H9 (cell line): ENCODE results near the gene GTF2A1. TPM values are rescaled to one million over a fixed set of nuclear protein-coding genes. Genes with fewer than 3 reads are reported as not detected.

Experiments used
- DNase-seq: peaks from one replicate; pipeline ENCODE4 v3.0.0-alpha.2; 2017
- H2AFZ ChIP-seq: one replicate; pipeline ENCODE4 v1.6.1; 2013; ENCODE audit warnings: mild to moderate bottlenecking, low read length, control low read depth, moderate library complexity
- H2AK5ac ChIP-seq: 2 replicates; pipeline ENCODE4 v1.6.1; 2013; ENCODE audit warnings: low read length, control low read depth, mixed read lengths; ENCODE audit not compliant: insufficient read length
- H2BK120ac ChIP-seq: one replicate; pipeline ENCODE4 v1.6.1; 2013; ENCODE audit warnings: low read depth, mild to moderate bottlenecking, low read length, control low read depth, inconsistent platforms; ENCODE audit not compliant: poor library complexity, severe bottlenecking
- H2BK12ac ChIP-seq: 2 replicates; pipeline ENCODE4 v1.6.1; 2013; ENCODE audit warnings: low read length, control low read depth, mixed read lengths, low read depth; ENCODE audit not compliant: insufficient read length
- H2BK15ac ChIP-seq: 2 replicates; pipeline ENCODE4 v1.6.1; 2013; ENCODE audit warnings: low read depth, low read length, control low read depth
- H2BK20ac ChIP-seq: one replicate; pipeline ENCODE4 v1.6.1; 2013; ENCODE audit warnings: low read depth, mild to moderate bottlenecking, low read length, control low read depth, inconsistent platforms; ENCODE audit not compliant: poor library complexity, severe bottlenecking
- H2BK5ac ChIP-seq: 2 replicates; pipeline ENCODE4 v1.6.1; 2013; ENCODE audit warnings: low read length, control low read depth, mixed read lengths; ENCODE audit not compliant: insufficient read length
- H3K14ac ChIP-seq: 2 replicates; pipeline ENCODE4 v1.6.1; 2013; ENCODE audit warnings: low read length, control low read depth; ENCODE audit not compliant: insufficient read depth
- H3K18ac ChIP-seq: 2 replicates; pipeline ENCODE4 v1.6.1; 2013; ENCODE audit warnings: low read depth, mild to moderate bottlenecking, mixed read lengths, low read length, control low read depth; ENCODE audit not compliant: insufficient read length
- H3K23ac ChIP-seq: 2 replicates; pipeline ENCODE4 v1.6.1; 2013; ENCODE audit warnings: low read length, control low read depth, mixed read lengths, low read depth; ENCODE audit not compliant: insufficient read length
- H3K23me2 ChIP-seq: 2 replicates; pipeline ENCODE4 v1.6.1; 2013; ENCODE audit warnings: low read depth, mild to moderate bottlenecking, mixed read lengths, low read length, control low read depth; ENCODE audit not compliant: insufficient read length, poor library complexity, severe bottlenecking
- H3K27ac ChIP-seq: 2 replicates; pipeline ENCODE4 v1.5.1; 2013; ENCODE audit warnings: low read length, control low read depth, mixed read lengths, low read depth; ENCODE audit not compliant: insufficient read length
- H3K27me3 ChIP-seq: 2 replicates; pipeline ENCODE4 v1.6.1; 2013; ENCODE audit warnings: low read length, control low read depth, inconsistent platforms; ENCODE audit not compliant: insufficient read depth
- H3K4ac ChIP-seq: 2 replicates; pipeline ENCODE4 v1.6.1; 2013; ENCODE audit warnings: low read depth, mild to moderate bottlenecking, control low read depth, inconsistent platforms, low read length, moderate library complexity
- H3K4me1 ChIP-seq: 2 replicates; pipeline ENCODE4 v1.6.1; 2013; ENCODE audit warnings: low read length, control low read depth, inconsistent platforms; ENCODE audit not compliant: insufficient read depth
- H3K4me2 ChIP-seq: 2 replicates; pipeline ENCODE4 v1.6.1; 2013; ENCODE audit warnings: low read length, control low read depth, mixed read lengths; ENCODE audit not compliant: insufficient read length, insufficient read depth
- H3K56ac ChIP-seq: 2 replicates; pipeline ENCODE4 v1.6.1; 2013; ENCODE audit warnings: low read depth, mild to moderate bottlenecking, mixed read lengths, low read length, control low read depth; ENCODE audit not compliant: insufficient read length
- H3K79me1 ChIP-seq: 2 replicates; pipeline ENCODE4 v1.6.1; 2013; ENCODE audit warnings: low read depth, mild to moderate bottlenecking, moderate library complexity, low read length, control low read depth, inconsistent platforms; ENCODE audit not compliant: insufficient read depth, poor library complexity, severe bottlenecking
- H3K79me2 ChIP-seq: 2 replicates; pipeline ENCODE4 v1.6.1; 2013; ENCODE audit warnings: low read length, control low read depth, inconsistent platforms; ENCODE audit not compliant: insufficient read depth
- H3K9ac ChIP-seq: 2 replicates; pipeline ENCODE4 v1.6.1; 2013; ENCODE audit warnings: low read length, control low read depth, mixed read lengths; ENCODE audit not compliant: insufficient read length; ENCODE audit errors: extremely low read depth
- H3K9me3 ChIP-seq: one replicate; pipeline ENCODE4 v1.6.1; 2013; ENCODE audit warnings: low read depth, low read length, inconsistent platforms; ENCODE audit not compliant: control insufficient read depth
- H3T11ph ChIP-seq: one replicate; pipeline ENCODE4 v1.6.1; 2013; ENCODE audit warnings: mild to moderate bottlenecking, low read length, control low read depth, inconsistent platforms
- H4K20me1 ChIP-seq: one replicate; pipeline ENCODE4 v1.6.1; 2013; ENCODE audit not compliant: control insufficient read depth, insufficient read length, insufficient read depth
- H4K5ac ChIP-seq: 2 replicates; pipeline ENCODE4 v1.6.1; 2013; ENCODE audit warnings: low read depth, mild to moderate bottlenecking, mixed read lengths, low read length, control low read depth; ENCODE audit not compliant: insufficient read length
- H4K8ac ChIP-seq: replicated peaks from 2 replicates; pipeline ENCODE4 v1.6.1; 2013; ENCODE audit warnings: low read length, control low read depth, mixed read lengths, low read depth; ENCODE audit not compliant: insufficient read length
- H4K91ac ChIP-seq: 2 replicates; pipeline ENCODE4 v1.6.1; 2013; ENCODE audit warnings: low read depth, mild to moderate bottlenecking, moderate library complexity, mixed read lengths, low read length, control low read depth; ENCODE audit not compliant: insufficient read length
- H3K27ac Mint-ChIP-seq, 3 experiments: 2 replicates in 2 of 3; 3 replicates in 1 of 3; pipeline ENCODE4 v1.8.0; 2020 to 2021; ENCODE audit warnings: mixed read lengths in 3 of 3, mild to moderate bottlenecking in 1 of 3, moderate library complexity in 1 of 3
- H3K27me3 Mint-ChIP-seq: 2 replicates; pipeline ENCODE4 v1.8.0; 2021; ENCODE audit warnings: low read depth, mild to moderate bottlenecking, moderate library complexity, mixed read lengths
- H3K36me3 Mint-ChIP-seq, 3 experiments: 2 replicates in 2 of 3; 3 replicates in 1 of 3; pipeline ENCODE4 v1.8.0; 2020 to 2021; ENCODE audit warnings: low read depth in 3 of 3, mixed read lengths in 3 of 3; ENCODE audit not compliant: insufficient read depth in 1 of 3
- H3K4me1 Mint-ChIP-seq, 2 experiments: 2 replicates each; pipeline ENCODE4 v1.8.0; 2020; ENCODE audit warnings: mixed read lengths in 2 of 2
- H3K4me3 Mint-ChIP-seq, 2 experiments: 2 replicates in 1 of 2; 3 replicates in 1 of 2; pipeline ENCODE4 v1.8.0; 2020 to 2021; ENCODE audit warnings: mild to moderate bottlenecking in 2 of 2, mixed read lengths in 2 of 2, moderate library complexity in 1 of 2
- H3K9me3 Mint-ChIP-seq, 2 experiments: 2 replicates in 1 of 2; 3 replicates in 1 of 2; pipeline ENCODE4 v1.8.0; 2020; ENCODE audit warnings: mild to moderate bottlenecking in 2 of 2, mixed read lengths in 2 of 2, moderate library complexity in 1 of 2
- WGBS: extraction: QIAGEN DNeasy Blood & Tissue Kit; methylation state at CpG from one replicate; pipeline ENCODE4 v1.1.7; 2013; ENCODE audit warnings: missing lambda C conversion rate, low lambda C conversion rate, mixed read lengths; ENCODE audit not compliant: insufficient read length; ENCODE audit errors: extremely low coverage; 5-methylcytosine and 5-hydroxymethylcytosine counted together
- total RNA-seq: library from RNA; stranded (reverse); gene quantifications from 2 replicates; pipeline ENCODE4 v1.2.1, GENCODE V29; 2021
- TF ChIP-seq, protein P1 (sequence below): fragments of 200-600 bp; sonication (generic); conservative IDR thresholded peaks from 3 replicates; pipeline ENCODE4 v1.8.0; 2021; ENCODE audit warnings: antibody characterized with exemption, mild to moderate bottlenecking

The GTF2A1 gene
- total RNA-seq, 1 experiment from 2014 or later, result 43.0 TPM

- H3K56ac ChIP-seq, result peak overlapping the region; percentile 22
- H3K9me3 ChIP-seq, result no peaks in the 10 kb centered on the region
- peak overlapping the region; percentile 26 for H2BK12ac ChIP-seq
- no peak overlapping the region for H2BK20ac ChIP-seq
- no peak overlapping the region for H2AK5ac ChIP-seq
- peaks cover 11% of the 10 kb centered on the region; the same call in 1 of the 2 replicates for H3K79me2 ChIP-seq
- H3K18ac ChIP-seq, result peak overlapping the region; percentile 83
- H3K27ac Mint-ChIP-seq, result peak overlapping the region; percentile 99
- H3K27ac ChIP-seq, result peak overlapping the region; percentile 96
- H4K8ac ChIP-seq, result peak overlapping the region; percentile 10
- peak overlapping the region; percentile 10 for H4K91ac ChIP-seq
- TF ChIP-seq, protein P1, sequence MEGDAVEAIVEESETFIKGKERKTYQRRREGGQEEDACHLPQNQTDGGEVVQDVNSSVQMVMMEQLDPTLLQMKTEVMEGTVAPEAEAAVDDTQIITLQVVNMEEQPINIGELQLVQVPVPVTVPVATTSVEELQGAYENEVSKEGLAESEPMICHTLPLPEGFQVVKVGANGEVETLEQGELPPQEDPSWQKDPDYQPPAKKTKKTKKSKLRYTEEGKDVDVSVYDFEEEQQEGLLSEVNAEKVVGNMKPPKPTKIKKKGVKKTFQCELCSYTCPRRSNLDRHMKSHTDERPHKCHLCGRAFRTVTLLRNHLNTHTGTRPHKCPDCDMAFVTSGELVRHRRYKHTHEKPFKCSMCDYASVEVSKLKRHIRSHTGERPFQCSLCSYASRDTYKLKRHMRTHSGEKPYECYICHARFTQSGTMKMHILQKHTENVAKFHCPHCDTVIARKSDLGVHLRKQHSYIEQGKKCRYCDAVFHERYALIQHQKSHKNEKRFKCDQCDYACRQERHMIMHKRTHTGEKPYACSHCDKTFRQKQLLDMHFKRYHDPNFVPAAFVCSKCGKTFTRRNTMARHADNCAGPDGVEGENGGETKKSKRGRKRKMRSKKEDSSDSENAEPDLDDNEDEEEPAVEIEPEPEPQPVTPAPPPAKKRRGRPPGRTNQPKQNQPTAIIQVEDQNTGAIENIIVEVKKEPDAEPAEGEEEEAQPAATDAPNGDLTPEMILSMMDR, result no peak
- H3K23ac ChIP-seq, result no peak overlapping the region
- no peak overlapping the region; the same call in 1 of the 2 replicates for H3K4ac ChIP-seq
- H2BK5ac ChIP-seq, result peak overlapping the region; percentile 69
- H3K23me2 ChIP-seq, result peaks cover 7% of the 10 kb centered on the region
- no peaks in the 10 kb centered on the region; the same call in none of the 2 replicates for H3K4me1 ChIP-seq
- H2BK120ac ChIP-seq, result peak overlapping the region; percentile 88
- H3K27me3 ChIP-seq, result no peaks in the 10 kb centered on the region; the same call in 1 of the 2 replicates
- no peak overlapping the region for H2BK15ac ChIP-seq
- H3K79me1 ChIP-seq, result no peaks in the 10 kb centered on the region
- H3K14ac ChIP-seq, result peak overlapping the region; percentile 99; the same call in 1 of the 2 replicates
- H3K4me3 Mint-ChIP-seq, result peak overlapping the region; percentile 91 to 94
- WGBS, result no CpG with 5 or more reads among the region's 16 CpGs
- peaks cover 30 to 31% of the 10 kb centered on the region in 2 experiments for H3K4me1 Mint-ChIP-seq
- H3K9me3 Mint-ChIP-seq, result peaks cover 0 to 5% of the 10 kb centered on the region in 2 experiments; a peak in 3 of 5 replicates
- H4K5ac ChIP-seq, result peak overlapping the region; percentile 65
- peak overlapping the region; percentile 85 for H3K9ac ChIP-seq
- H3K36me3 Mint-ChIP-seq, result peaks cover 6 to 8% (median 7%) of the 10 kb centered on the region in 3 experiments; a peak in 6 of 7 replicates
- H4K20me1 ChIP-seq, result no peaks in the 10 kb centered on the region
- H3K4me2 ChIP-seq, result peak overlapping the region; percentile 75
- H3K27me3 Mint-ChIP-seq, result peaks cover 3% of the 10 kb centered on the region; the same call in 1 of the 2 replicates
- no peak overlapping the region for H2AFZ ChIP-seq
- no peak for DNase-seq
- peak overlapping the region; percentile 11 for H3T11ph ChIP-seq
Observed at GRCh38 chr14:81221579-81222102, 882 bp upstream of the GTF2A1 start.
